OCI-LY3 (cell line): ENCODE measurements around the gene LHPP.

ENCODE experiments used
- CTCF ChIP-seq: fragments of 200-600, 300-600 bp; sonication (generic); IDR thresholded peaks from 2 replicates; pipeline ENCODE4 v1.5.1; 2014; ENCODE audit warnings: antibody characterized with exemption, low read length, low read depth
- EZH2phosphoT487 ChIP-seq: fragments of 200-600 bp; shearing (Covaris generic); IDR thresholded peaks from 2 replicates; pipeline ENCODE4 v1.6.1; 2018; ENCODE audit warnings: antibody characterized with exemption, mixed run types, low read depth

DNA sequence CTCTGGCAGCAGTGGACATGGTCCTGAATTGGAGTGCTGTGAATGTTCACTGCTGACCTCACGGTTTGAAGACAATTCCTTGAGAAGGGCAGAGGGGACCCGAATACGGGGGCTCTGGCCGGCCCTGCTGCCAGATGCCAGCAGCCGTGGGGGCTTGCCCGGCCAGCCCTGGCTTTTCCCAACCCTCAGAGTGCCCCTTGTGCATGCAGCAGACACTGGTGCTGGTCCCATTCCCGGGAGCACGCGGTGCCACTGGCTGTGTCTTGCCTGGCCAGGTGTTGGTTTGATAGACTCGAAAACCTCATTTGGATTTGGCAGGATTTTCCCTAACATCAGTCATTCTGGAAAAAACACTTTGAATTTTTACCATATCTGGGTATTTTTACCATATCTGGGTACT, 49.1 kb downstream of the LHPP start:
- TF ChIP-seq CTCF (no peak), EZH2phosphoT487 (no peak)
